ENCODE data around the gene WDR54.
"Not testable (repeated sequence)": the region's sequence is repeated elsewhere in the genome, so short reads cannot be mapped to it uniquely, and the experiment has no call there.

Gene WDR54

DNA sequence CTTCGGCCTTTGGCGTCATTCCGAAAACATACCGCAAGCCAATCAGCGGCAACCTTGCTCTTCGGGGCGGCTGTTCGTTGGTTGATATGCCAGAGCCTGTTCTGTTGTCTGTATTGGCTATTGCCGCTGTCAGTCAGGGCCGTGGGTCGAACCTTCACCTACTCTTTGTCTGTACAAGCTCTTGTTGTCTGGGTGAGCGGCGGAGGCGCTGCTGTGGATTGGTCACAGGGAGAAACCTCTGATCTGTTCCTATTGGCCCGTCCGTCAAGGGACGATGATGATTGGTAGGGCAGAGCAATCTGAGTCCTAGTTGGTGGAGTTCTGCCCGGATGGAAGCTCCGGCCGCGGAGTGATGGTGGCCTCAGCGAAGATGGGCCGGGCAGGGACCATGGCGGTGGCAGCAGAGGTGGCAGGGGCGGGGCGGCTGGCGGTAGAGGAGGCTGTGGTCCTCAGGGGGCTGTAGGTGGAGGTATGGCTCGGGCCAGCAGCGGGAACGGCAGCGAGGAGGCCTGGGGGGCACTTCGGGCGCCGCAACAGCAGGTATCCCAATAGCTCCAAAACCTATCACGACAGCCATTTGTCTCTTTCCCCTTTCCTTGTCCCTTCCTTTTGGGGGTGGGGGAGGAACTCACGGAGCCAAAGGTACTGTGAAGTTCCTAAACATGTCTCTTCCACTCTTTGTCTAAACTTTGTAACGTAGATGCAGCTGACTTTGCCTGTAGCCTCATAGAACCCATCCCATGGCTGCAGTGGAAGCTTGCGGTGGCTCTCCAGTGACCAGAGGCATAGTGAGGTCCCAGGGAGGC is 36.8 kb downstream of the WDR54 start, which contains the start of gene WBP1:
Gene WBP1 (plus strand): TSS at position 307 of the 806 bp plus-strand sequence. CDS start 165 bp downstream, at position 472.
- peak; percentile 97 for DNase-seq

DNA sequence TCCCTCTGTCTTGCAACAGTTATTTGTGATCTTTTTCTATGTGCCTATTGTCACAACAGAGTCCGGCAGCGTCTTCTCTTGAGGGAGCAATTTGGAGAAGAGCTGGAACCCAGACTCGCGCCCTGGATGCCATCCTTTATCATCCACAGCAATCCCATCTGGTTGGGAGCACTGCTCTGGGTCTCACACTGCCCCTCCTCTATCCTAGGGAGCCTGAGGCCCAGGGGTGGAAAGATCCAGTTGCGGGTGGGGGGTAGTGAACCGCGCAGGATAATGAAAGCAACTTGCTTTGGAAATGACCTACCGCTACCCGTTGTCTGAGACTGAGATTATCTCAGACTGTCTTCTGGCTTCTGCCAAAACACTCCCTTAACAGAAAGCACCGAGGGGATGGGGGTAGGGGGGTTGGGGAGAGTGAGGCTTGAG is 37.4 kb downstream of the WDR54 start:
- no peak for DNase-seq

DNA sequence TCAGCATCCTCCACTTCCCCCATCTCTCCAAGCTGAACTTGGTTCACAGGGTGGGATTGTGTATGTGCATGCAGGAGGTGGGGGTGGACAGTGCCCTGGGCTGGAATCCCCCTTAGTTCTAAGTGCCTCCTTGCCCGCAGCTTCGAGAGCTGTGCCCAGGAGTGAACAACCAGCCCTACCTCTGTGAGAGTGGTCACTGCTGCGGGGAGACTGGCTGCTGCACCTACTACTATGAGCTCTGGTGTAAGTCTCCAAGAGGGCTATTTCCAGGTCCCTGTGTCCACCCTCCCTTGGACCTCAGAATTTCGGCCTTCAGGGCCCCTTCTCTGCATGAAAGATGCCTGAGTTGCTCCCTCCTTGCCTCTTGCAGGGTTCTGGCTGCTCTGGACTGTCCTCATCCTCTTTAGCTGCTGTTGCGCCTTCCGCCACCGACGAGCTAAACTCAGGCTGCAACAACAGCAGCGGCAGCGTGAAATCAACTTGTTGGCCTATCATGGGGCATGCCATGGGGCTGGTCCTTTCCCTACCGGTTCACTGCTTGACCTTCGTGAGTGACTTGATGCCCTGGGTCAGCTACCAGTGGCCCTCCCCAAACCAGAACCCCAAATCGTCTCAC is 38.1 kb downstream of the WDR54 start:
- not testable (repeated sequence) for DNase-seq

DNA sequence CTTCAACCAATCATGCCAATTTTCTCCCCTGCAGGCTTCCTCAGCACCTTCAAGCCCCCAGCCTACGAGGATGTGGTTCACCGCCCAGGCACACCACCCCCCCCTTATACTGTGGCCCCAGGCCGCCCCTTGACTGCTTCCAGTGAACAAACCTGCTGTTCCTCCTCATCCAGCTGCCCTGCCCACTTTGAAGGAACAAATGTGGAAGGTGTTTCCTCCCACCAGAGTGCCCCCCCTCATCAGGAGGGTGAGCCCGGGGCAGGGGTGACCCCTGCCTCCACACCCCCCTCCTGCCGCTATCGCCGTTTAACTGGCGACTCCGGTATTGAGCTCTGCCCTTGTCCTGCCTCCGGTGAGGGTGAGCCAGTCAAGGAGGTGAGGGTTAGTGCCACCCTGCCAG is 38.7 kb downstream of the WDR54 start:
- DNase-seq, result not testable (repeated sequence)

DNA sequence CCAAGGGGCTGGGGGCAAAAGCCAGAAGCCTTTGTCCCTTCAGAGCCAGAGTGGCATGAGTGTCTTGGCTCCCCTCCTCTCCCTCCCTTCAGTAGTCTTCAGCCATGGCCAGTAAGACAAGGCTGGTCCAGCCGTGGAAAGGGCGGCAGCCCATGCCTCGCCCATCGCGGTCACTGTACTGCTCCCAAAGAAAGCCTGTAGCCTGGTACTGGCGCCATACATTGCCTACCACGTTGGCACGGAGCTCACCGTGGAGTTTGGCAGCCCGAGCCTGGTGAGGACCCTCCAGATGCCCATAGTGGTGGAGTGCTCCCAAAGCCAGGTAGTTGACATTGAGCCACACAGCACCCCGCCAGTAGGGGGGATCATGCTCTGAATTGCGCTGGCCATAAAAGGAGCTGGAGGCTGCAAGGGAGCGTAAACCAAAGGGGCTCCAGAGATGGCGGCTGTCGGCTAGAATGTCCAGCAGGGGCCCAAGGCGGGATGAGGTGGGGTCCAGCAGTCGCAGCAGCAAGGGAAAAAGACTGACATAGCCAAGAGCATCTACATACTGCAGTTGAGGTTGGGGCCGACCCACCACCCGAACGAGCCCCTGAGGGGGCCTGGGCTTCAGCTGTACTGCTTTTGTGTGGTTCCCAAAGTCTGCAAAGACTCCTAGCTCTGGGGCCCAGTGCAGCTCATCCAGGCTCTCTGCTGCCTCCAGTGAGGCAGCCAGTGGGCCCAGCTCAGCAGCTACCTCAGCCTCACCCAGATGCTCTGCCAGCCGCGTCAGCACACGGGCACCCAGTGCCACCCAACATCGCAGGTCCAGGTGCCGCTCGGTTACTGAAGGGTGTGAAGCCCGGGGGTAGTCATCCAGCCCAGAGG is 39.9 kb downstream of the WDR54 start:
- DNase-seq, result no peak

DNA sequence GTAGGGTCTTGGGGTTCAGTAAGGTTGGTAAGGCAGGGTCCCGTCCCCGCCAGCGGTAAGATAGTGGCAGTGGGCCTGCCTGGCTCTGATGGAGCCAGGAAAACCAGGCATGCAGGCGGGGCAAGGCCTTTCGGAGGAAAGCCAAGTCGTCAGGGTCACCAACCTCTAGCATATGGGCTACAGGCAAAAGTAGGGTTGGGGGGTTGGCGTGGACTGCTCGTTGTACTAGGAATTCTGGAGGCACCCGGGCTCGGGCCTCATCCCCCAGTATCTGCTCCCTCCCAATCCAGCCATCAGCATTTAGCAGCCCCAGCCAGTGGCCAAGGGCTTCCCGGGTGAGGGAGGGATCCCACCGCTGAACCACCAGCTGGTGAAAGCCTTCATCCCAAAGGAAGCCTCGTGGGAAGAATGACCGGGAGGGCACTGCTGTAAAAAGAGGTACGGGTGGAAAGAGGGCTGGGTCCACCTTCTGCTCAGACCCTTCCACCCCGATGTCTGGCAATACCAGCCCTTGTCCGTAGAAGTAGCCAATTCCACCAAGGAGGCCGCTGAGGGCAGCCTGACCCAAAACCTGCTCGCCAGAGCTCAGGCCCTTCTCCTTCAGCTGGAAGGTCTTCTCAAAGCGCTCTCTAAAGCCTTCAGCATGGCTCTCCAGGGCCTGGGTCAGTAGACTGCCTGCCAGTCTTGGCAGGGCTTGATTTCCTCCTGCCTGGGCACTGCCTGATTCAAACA is 40.7 kb downstream of the WDR54 start:
- no peak for DNase-seq

DNA sequence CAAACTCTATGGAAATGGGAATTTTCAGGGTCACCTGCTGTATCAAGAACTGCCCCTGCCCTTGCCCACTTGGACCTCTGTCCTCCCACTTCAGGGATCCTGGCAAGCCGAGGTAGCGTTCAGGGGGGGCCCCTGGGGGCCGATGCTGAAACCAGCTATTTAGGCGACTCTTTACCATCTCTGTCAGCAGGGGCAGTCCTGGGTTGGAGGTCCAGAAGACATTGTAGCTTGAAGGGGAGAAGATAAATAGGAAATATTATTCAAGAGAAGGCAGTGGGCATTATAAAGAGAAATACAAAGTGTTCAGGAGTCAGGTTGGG is 41.2 kb downstream of the WDR54 start:
- DNase-seq, result no peak

DNA sequence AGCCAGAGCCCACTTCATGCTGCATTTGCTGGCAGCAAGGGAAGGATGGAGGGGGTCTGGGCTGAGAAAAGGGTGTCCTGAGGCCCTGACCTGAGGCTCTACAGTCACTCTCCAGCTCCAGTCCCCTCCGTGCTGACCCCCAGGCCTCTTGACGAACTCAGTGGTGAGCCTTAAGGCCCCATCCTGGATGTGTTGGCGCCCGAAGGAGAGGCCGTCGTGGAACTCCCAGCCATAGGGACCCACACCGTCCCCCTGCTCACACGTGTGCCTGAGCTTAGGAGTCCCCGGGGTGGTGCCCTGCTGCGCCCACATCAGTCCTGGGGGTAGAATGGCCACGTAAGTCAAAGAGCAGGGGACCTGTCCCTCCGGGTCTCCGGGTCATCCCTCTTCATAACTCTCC is 42.9 kb downstream of the WDR54 start:
- DNase-seq, result no peak

DNA sequence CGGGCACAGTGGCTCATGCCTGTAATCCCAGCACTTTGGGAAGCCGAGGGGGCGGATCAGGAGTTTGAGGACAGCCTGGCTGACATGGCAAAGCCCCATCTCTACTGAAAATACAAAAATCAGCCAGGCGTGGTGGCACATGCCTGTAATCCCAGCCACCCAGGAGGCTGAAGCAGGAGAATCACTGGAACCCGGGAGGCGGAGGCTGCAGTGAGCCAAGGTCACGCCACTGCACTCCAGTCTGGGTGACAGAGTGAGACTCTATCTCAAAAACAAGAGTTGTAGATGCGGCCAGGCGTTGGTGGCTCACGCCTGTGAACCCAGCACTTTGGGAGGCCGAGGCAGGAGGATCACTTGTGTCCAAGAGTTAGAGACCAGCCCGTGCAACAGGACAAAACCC is 49.2 kb downstream of the WDR54 start:
- DNase-seq, result not testable (repeated sequence)

DNA sequence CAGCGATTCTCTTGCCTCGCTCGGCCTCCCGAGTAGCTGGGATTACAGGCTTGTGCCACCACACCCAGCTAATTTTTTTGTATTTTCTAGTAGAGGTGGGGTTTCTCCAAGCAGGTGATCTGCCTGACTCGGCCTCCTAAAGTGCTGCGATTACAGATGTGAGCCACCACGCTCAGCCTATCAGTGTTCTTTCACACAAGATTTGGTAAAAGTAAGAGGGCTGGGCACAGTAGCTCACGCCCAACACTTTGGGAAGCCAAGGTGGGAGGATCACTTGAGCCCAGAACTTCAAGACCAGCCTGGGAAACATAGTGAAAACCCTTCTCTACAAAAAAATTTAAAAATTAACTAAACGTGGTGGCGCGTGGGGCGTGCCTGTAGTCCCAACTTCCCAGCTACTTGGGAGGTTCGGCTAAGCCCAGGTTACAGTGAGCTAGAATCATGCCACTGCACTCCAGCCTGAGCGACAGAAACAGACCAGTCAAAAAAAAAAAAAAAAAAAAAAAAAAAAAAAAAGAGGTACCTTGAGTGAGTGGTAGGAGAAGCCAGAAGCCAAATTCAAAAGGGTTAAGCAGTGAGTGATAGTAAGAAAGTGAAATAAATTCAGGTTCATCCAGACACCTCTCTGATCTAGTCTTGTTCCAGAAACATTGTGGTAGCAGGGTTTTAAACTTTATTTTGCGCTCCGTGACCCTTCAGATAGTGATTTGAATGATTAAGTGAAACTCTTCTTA is 50.0 kb downstream of the WDR54 start:
- no peak for DNase-seq

DNA sequence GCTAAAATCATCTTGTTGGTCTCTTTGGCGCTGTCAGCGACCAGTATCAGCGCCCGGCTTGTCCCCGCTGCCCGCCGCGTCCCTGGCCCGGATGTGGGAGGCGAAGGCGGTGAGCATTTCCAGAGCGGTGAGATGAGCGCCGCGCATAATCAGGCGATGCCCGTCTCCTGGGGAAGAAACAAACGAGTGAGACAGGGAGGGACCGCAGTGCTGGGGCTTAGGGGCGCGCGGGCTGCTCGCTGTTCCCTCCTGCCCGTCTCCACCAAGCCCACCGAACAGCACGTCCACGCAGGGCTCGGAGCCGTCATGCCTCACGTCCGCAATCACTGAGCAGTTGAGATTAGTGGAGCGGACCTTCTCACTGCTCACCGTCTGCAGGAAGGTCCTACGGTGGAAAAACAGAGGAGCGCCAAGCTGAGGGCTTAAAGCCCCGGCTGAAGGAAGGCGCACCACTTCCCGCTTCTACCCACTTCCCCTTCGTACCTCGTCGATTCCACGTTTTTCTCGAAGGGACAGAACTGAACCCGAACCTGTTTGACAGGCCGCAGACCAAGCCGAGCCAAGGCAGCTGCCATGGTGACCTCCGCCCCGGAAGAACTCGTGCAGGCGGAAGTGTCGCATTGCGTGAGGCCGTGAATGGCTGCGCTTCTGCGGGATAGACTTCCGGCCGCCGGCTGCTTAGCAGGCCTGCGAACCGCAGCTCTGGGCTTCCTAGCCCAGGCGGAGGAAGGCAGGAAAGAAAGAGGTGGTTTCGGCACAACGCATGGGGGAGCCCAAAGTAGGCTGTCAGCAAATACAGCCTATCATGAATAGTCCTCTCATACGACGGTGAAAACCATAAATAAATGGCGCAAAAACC is 50.8 kb downstream of the WDR54 start, which contains the start of gene MRPL53:
Gene MRPL53 (minus strand): TSS at position 595 of the 859 bp plus-strand sequence. CDS start 20 bp downstream, at position 575.
- peak; percentile 96 for DNase-seq

DNA sequence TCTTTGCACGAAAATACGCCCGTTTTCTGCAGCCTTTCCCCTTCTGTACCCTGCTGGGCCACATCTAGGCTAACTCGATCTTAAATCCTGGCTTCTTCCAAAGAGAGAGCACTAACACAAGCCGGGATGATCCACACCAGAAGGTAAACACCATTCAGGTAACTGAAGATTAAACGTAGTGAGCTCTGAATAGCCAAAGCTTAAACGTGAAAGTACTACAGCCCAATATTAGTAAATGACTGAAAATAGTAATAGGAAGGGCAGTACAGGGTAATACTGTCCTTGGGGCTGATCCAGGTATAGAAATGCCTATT is 51.4 kb downstream of the WDR54 start:
- DNase-seq, result no peak

DNA sequence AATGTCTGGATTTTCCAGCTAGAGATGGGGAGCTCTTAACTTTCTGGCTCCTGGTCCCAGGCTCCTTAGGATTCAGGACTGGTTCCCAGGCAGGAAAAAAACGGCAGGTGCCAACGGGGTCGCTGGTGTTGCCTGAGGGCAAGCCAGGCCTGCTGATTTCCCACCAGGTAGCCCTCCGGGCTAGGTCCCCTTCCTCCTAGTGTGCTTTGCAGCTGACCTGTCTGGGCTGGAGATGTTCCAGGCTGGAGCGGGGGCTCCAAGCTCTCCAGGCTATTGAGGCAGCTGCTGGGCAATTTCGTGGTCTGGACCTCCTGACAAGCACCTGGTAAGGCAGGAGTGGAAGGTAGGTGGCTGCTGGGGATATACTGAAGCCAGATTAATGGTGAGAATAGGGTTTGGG is 53.0 kb downstream of the WDR54 start:
- DNase-seq, result no peak

DNA sequence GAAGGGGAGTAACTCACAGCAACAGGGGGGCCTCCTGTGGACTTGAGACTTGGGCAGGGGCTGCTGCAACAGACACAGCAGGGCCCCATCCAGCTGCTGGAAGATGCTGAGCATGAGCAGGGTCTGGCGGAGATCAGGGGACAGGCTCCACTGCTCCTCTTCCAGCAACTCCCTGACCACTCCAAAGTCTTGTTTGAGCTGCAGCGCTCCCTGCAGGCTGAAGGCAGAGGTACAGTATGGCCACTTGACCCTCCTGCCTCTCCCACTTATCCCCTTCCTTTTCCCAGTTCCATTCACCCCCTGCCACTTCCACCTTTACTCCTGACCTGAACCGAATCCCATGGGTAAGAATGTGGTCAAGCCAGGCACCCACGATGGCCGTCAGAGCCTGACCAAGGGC is 53.4 kb downstream of the WDR54 start:
- DNase-seq, result no peak

All from activated CD8-positive, alpha-beta memory T cell treated with anti-CD3 and anti-CD28 coated beads, Interleukin-2, amount 50 U/mL, for 4 hours (primary cell).